ENCODE data around the gene RNF123. TPM values are rescaled to one million over a fixed set of nuclear protein-coding genes. Genes with fewer than 3 reads are reported as not detected.

The RNF123 gene
- total RNA-seq, 1 experiment from 2014 or later, result 46.7 TPM

- TF ChIP-seq, protein P1, sequence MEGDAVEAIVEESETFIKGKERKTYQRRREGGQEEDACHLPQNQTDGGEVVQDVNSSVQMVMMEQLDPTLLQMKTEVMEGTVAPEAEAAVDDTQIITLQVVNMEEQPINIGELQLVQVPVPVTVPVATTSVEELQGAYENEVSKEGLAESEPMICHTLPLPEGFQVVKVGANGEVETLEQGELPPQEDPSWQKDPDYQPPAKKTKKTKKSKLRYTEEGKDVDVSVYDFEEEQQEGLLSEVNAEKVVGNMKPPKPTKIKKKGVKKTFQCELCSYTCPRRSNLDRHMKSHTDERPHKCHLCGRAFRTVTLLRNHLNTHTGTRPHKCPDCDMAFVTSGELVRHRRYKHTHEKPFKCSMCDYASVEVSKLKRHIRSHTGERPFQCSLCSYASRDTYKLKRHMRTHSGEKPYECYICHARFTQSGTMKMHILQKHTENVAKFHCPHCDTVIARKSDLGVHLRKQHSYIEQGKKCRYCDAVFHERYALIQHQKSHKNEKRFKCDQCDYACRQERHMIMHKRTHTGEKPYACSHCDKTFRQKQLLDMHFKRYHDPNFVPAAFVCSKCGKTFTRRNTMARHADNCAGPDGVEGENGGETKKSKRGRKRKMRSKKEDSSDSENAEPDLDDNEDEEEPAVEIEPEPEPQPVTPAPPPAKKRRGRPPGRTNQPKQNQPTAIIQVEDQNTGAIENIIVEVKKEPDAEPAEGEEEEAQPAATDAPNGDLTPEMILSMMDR (conservative IDR thresholded peaks at IDR 0.05), result no peak
- TF ChIP-seq EZH2 (IDR thresholded peaks at IDR 0.05; ENCODE audit: low read depth), result no peak
- peaks cover 9% of the 10 kb centered on the region for H3K79me2 ChIP-seq (ENCODE audit: low read depth)
- H3K4me1 ChIP-seq (replicated peaks; ENCODE audit: insufficient read depth), result peaks cover 13% of the 10 kb centered on the region; the same call in 1 of the 2 replicates
- ChIA-PET POLR2A (ENCODE audit: unreplicated experiment) (no interaction called here), CTCF (no interaction called here)
- H3K27me3 ChIP-seq (ENCODE audit: insufficient read depth, low read depth), result no peaks in the 10 kb centered on the region
- H3K36me3 ChIP-seq (ENCODE audit: low read depth), result no peaks in the 10 kb centered on the region
- intact Hi-C loops (cut with micrococcal nuclease; ENCODE audit: unreplicated experiment), result loop anchor here (1.0 to 5.0 kb wide), 3 partner anchors 62 to 182 kb away; partner anchors contain the start of genes INKA1 and IP6K1
- no peak for DNase-seq
- peaks cover 15% of the 10 kb centered on the region; the same call in 1 of the 2 replicates for H3F3A ChIP-seq (ENCODE audit: insufficient read depth, low read depth)
- H3K4me3 ChIP-seq, result peak overlapping the region; percentile 86
- H4K20me1 ChIP-seq (ENCODE audit: insufficient read depth), result no peaks in the 10 kb centered on the region
- H3K9me3 ChIP-seq (ENCODE audit: insufficient read depth, low read depth), result no peaks in the 10 kb centered on the region
- H3K4me2 ChIP-seq, result peak overlapping the region; percentile 89
- peak overlapping the region; percentile 73; the same call in 1 of the 2 replicates for H2AFZ ChIP-seq
- BruUV-seq (replicated peaks), result no TSS peak
- H3K27ac ChIP-seq, result peak overlapping the region; percentile 71
- H3K9me2 ChIP-seq (ENCODE audit: insufficient read depth), result no peaks in the 10 kb centered on the region
Observed at GRCh38 chr3:49724586-49724985, 35.2 kb downstream of the RNF123 start.

DNA sequence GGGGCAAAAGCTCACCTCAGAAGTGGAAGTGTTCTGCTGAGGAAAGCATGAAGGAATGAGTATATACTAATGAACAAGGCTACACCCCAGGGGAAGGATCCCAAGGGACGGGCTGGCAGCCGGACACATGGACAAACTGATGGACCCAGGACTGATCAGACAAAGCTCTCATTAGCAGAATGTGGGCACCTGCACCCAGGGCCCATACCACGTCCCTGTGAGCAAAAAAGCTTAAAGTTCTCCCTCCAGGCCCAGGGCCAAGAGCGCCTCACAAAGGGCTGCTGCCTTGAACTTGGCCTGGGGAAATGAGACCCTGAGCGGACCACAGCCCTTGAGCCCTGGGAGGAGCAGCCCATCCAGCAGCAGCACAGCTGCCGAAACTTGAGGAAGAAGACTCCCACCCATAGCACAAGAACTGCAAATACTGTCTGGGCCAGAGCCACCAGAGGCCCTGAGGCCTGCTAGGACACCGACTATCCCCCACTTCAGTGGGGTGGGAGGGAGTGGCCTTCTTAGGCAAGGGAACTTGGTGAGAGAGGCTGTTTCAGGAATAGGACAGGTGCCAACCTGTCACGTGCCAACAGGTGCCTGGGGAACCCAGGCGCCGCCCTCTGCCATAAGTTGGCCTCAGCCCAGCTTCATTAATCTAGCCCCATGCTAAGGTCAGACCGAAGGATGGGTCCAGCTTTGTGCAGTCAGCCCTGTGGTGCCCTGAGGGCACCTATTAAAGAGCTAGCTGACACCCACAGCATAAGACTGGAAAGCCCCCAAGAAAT lies 36.7 kb downstream of the RNF123 start:
- Histone ChIP-seq H3K36me3 (ENCODE audit: low read depth) (no peaks in the 10 kb centered on the region), H3K27ac (no peak overlapping the region), H3K27me3 (ENCODE audit: insufficient read depth, low read depth) (no peaks in the 10 kb centered on the region), H3F3A (ENCODE audit: insufficient read depth, low read depth) (peaks cover 15% of the 10 kb centered on the region; the same call in 1 of the 2 replicates), H3K4me3 (no peak overlapping the region), H3K9me3 (ENCODE audit: insufficient read depth, low read depth) (no peaks in the 10 kb centered on the region), H3K4me2 (no peak overlapping the region), H2AFZ (no peak overlapping the region), H3K9me2 (ENCODE audit: insufficient read depth) (no peaks in the 10 kb centered on the region), H3K4me1 (replicated peaks; ENCODE audit: insufficient read depth) (peaks cover 13% of the 10 kb centered on the region; the same call in 1 of the 2 replicates), H4K20me1 (ENCODE audit: insufficient read depth) (no peaks in the 10 kb centered on the region; the same call in 1 of the 2 replicates), H3K79me2 (ENCODE audit: low read depth) (peaks cover 9% of the 10 kb centered on the region)
- intact Hi-C loops (cut with micrococcal nuclease; ENCODE audit: unreplicated experiment), result no loop called here
- BruUV-seq (replicated peaks), result no TSS peak
- TF ChIP-seq, protein P1 (conservative IDR thresholded peaks at IDR 0.05), result no peak
- TF ChIP-seq EZH2 (IDR thresholded peaks at IDR 0.05; ENCODE audit: low read depth), result no peak
- DNase-seq, result no peak
- ChIA-PET CTCF (no interaction called here), POLR2A (ENCODE audit: unreplicated experiment) (interaction anchor here (0.6 to 0.7 kb wide), 3 partner anchors 16 to 1613 kb away, joined by 4 to 8 read pairs (median 5); no protein-coding TSS in a partner anchor)

DNA sequence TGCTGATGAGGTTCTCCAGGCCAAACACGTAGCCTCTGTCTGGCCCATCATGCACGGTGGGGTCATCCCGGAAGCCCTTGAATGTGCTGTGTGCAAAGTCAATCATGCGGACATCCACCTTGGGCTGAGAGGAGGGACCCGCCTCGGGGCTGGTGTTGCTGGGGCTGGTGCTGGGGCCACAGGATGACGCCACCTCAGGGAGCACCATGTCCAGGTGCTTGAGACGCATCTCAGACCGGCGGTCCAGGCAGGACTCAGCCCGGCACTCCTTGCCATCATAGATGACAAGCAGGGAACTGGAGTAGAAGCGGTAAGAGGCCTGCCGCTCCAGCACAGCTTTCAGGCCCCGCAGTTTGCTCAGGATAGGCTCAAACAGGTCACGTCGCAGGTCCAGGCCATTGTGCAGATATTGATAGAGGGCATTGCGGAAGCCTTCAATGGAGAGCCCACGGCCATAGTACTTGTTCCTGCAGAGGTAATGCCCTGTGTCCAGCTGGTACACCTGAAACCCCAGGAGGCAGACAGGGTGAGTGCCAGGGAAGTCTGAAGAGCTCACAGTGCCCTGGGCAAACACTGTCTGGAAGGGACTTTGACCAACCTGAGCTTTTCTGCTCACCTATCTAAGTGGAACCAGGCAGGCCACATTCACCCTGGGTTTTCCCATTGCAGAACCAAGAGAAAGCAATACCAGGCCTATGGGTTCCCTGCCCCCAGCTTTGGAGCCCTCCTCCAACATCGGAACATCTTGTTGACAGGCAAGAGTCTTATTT lies 38.0 kb downstream of the RNF123 start:
- H3K4me1 ChIP-seq (replicated peaks; ENCODE audit: insufficient read depth), result peaks cover 13% of the 10 kb centered on the region; the same call in 1 of the 2 replicates
- TF ChIP-seq, protein P1 (conservative IDR thresholded peaks at IDR 0.05), result no peak
- no peaks in the 10 kb centered on the region for H3K36me3 ChIP-seq (ENCODE audit: low read depth)
- H3K79me2 ChIP-seq (ENCODE audit: low read depth), result peaks cover 9% of the 10 kb centered on the region
- no peak overlapping the region for H3K27ac ChIP-seq
- DNase-seq, result no peak
- H4K20me1 ChIP-seq (ENCODE audit: insufficient read depth), result no peaks in the 10 kb centered on the region; the same call in 1 of the 2 replicates
- intact Hi-C loops (cut with micrococcal nuclease; ENCODE audit: unreplicated experiment), result no loop called here
- no peaks in the 10 kb centered on the region for H3K27me3 ChIP-seq (ENCODE audit: insufficient read depth, low read depth)
- H3K4me3 ChIP-seq, result no peak overlapping the region
- no TSS peak for BruUV-seq (replicated peaks)
- ChIA-PET CTCF (no interaction called here), POLR2A (ENCODE audit: unreplicated experiment) (no interaction called here)
- H3K9me2 ChIP-seq (ENCODE audit: insufficient read depth), result no peaks in the 10 kb centered on the region
- no peaks in the 10 kb centered on the region for H3K9me3 ChIP-seq (ENCODE audit: insufficient read depth, low read depth)
- H3K4me2 ChIP-seq, result no peak overlapping the region
- peaks cover 18% of the 10 kb centered on the region; the same call in 1 of the 2 replicates for H3F3A ChIP-seq (ENCODE audit: insufficient read depth, low read depth)
- no peak overlapping the region for H2AFZ ChIP-seq
